NCI-H69 (cell line): ENCODE measurements around the gene USP13.
A peak's percentile ranks its signal among the peaks of the same experiment; 100 is the strongest.
"Not testable (repeated sequence)": the region's sequence is repeated elsewhere in the genome, so short reads cannot be mapped to it uniquely, and the experiment has no call there.

Source experiments
- DNase-seq: peaks from one replicate; lab custom pipeline; 2025; lab: John Stamatoyannopoulos, UW

Gene USP13

DNA sequence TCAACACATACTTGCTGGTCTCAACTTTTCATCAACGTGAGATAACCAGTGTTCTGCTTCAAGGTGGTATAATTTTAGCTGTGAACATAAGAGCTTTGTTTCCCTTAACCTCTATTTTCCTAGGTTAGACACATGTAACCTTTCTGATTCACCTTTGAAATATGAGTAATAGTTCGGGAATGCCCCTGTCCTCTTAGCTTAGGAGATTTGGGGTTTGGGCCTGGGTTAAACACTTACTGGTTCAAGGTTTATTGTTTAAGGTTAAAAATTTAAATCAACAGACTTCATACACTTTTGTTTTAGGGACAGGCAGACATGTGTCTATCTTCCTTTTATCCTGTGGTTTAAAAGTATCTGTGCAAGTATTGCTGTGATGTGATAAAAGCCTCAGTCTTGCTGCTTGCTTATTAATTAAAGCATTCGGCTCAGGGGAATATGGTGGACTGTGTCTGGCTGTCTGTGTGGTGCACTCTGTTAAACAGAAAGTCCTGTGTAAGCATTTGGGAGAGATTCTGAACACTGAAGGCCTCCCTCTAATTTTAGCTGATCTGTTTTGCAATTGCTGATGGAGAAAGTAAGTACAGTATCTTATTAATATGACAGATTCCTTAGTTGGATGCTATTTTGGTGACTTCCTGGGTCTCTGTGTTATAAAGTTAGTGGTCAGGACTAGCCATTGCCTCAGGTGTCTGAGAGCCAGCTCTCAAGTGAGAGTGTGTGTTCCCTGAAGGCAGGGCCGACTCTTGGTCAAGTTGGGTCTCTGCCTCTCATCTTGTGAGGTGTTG lies 81.8 kb downstream of the USP13 start:
- DNase-seq: no peak

GRCh38 chr3:179735321-179735720 lies 82.5 kb downstream of the USP13 start:
- DNase-seq: no peak

DNA sequence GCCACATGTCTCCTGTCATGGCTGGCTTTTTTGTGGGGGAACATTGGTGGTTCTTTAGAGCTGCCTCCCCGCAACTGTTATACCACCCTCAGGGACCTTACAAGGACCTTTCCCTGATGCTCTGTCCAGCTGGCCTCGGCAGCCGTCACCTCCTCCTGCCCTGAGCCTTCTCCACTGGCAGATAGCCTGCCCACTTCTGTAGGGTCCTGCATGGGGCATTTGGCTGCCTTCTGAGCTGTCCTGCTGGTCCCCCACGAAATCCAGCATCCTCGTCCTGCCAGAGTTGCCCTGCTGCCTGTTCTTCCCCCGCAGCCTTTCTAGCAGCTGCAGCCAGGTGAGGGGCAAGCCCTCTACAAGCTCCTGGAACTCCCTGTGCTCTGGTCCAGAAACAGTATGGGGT lies 86.2 kb downstream of the USP13 start:
- no peak for DNase-seq

- DNase-seq: no peak
Measured at GRCh38 chr3:179739816-179740594, 87.2 kb downstream of the USP13 start.

- no peak for DNase-seq
Measured at GRCh38 chr3:179743913-179744312, 91.1 kb downstream of the USP13 start.

GRCh38 chr3:179744667-179745066 lies 91.8 kb downstream of the USP13 start:
- no peak for DNase-seq

GRCh38 chr3:179745079-179745478 lies 92.2 kb downstream of the USP13 start:
- no peak for DNase-seq

DNA sequence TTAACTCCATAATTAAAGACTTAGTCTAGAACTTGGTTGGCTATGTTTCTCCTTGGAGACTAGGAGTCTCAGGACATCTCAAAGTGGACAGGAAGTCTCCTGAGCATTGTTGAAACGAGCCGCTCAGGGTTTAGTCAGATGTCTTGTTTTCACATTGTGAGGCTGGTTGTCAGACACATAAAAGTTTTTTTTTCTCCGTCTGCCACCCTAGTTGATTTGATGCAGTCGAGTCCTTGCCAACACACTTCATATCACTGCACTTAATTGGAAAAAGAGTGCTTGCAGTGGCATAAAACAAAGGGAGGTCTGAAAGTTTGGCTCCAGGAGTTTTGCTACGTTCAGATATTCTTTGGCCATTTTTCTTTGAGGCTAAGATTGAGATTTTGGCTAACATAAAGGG lies 92.9 kb downstream of the USP13 start:
- DNase-seq: no peak

DNA sequence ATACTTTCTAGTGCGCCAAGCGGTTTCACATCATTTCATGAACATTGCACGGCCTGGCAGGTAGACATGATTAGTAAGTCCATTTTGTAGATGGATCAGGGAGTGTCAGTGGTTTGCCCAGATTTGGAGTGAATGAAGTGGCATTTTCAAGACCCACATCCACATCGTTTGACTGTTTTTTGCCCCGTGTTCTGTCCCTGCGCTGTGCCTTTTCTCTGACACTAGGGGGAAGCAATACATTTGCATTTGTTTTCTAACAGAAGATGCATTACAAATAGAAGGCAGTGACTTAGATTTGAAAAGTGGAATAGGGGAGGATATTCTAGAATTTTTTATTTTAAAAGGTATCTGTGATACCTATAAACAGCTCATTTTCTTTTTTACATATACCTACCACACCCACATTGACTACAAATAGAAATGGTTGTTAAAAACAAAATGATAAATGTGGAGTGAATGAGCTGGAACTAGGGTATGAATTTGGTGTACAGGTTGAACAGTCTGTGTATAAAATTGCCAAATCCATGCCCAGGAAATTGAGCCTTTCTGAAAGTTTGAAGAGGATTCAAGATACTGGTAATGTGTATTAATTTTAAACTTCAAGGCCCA lies 98.0 kb downstream of the USP13 start:
- peak; percentile 39 for DNase-seq

DNA sequence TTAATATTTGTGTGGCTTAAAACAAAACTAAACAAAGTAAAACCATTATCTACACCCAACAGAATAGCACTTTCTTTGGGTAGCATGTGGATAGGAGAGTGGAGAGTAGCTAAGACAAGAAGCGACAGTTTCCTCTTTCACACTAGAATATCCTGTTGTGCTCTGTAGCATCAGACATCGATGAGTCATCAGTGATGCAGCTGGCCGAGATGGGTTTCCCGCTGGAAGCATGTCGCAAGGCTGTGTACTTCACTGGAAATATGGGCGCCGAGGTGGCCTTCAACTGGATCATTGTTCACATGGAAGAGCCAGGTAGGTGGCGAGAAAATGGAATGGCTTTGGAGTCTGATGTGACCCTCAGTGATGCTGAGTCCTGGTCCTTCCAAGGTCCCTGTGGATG lies 108.1 kb downstream of the USP13 start:
- DNase-seq: no peak

GRCh38 chr3:179765396-179765795 lies 112.6 kb downstream of the USP13 start:
- no peak for DNase-seq

- DNase-seq: no peak
Measured at GRCh38 chr3:179766416-179767133, 113.7 kb downstream of the USP13 start.

- DNase-seq: peak; percentile 67
Measured at GRCh38 chr3:179768080-179768479, 115.2 kb downstream of the USP13 start.

GRCh38 chr3:179769411-179770247 lies 116.8 kb downstream of the USP13 start:
- no peak for DNase-seq

GRCh38 chr3:179771797-179772196 lies 119.0 kb downstream of the USP13 start:
- peak; percentile 8 for DNase-seq

DNA sequence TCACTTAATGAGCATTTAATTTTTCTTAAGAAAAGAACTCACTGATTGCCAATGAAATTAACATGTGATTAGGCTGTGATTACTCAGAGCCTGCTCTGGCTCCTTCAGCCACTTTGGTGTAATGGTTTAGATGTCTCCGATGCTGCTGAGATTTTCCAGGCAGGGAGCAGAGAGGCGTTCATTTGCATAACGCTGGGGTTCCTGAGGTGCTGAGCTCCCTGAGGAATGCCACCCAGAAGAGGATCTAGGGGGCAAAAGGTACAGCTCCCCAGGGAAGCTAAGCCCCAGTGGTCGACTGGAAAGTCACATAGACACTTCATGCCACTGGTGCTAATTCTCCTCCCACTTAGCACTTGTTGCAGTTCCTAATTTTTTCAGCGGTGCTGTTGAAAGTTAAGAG lies 119.5 kb downstream of the USP13 start:
- DNase-seq: no peak

GRCh38 chr3:179775416-179776122 lies 122.7 kb downstream of the USP13 start:
- no peak for DNase-seq

GRCh38 chr3:179782841-179783240 lies 130.0 kb downstream of the USP13 start:
- DNase-seq: not testable (repeated sequence)

GRCh38 chr3:179788996-179789395 lies 136.2 kb downstream of the USP13 start:
- DNase-seq: no peak

DNA sequence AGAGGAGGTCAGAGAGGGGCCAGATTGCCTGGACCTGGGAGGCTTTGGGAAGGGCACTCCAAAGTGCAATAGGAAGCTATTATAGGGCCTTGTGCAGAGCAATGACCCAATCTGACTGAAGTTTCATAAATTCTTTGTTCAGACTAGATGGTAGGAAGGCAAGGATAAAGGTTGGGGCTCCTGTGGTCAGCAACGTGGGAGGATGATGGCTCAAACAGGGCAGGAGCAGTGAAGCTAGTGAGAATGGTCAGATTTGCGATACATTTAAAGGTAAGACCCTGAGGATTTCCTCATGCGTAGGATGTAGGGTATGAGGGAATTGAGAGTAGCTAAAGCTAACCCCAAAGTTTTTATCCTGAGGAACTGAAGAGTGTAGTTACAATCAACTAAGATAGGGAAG lies 139.0 kb downstream of the USP13 start:
- DNase-seq: no peak

DNA sequence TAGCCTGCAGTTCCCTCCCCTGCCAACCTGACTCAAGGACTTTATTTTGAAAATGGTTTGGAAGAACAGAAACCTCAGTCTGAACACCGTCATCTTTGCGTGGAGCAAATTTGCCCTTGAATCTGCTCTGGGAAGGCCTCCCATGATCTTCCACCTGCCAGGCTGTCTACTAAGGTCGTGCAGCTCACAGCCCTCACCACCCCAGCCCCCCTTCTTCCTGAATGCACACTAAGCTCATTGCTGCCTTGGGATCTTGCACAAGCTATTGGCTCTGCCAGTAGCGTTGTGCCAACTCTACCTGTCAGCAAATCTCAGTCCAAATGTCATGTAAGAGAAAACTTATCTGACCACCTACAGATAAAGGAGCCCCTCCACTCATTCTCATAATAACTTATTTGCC lies 141.5 kb downstream of the USP13 start:
- DNase-seq: no peak
